Transverse colon (tissue), 4 donors: ENCODE results near the gene SOD3. TPM values are rescaled to one million over a fixed set of nuclear protein-coding genes. Genes with fewer than 3 reads are reported as not detected.
A peak's percentile ranks its signal among the peaks of the same experiment; 100 is the strongest.

Experiments
- DNase-seq: peaks from one replicate; pipeline ENCODE4 v3.0.0-alpha.2; 2019
- H3K27ac ChIP-seq, 4 donors: fragments of 200-600 bp; sonication (generic); 2 replicates each; pipeline ENCODE4 v1.5.1; 2016 to 2018; ENCODE audit warnings: inconsistent platforms in 4 of 4
- H3K27me3 ChIP-seq: fragments of 200-600 bp; sonication (generic); 2 replicates; pipeline ENCODE4 v1.5.1; 2017; ENCODE audit warnings: inconsistent platforms
- H3K36me3 ChIP-seq, 4 donors: fragments of 200-600 bp; sonication (generic); 2 replicates each; pipeline ENCODE4 v1.5.1; 2017 to 2019; ENCODE audit warnings: inconsistent platforms in 4 of 4
- H3K4me1 ChIP-seq, 4 donors: fragments of 200-600 bp; sonication (generic); 2 replicates each; pipeline ENCODE4 v1.5.1; 2017 to 2020; ENCODE audit warnings: inconsistent platforms in 4 of 4
- H3K4me3 ChIP-seq, 4 donors: fragments of 200-600 bp; sonication (generic); 1 replicate in 1 of 4; 2 replicates in 3 of 4; pipeline versions ENCODE4 v1.5.1 to v1.6.1; 2017 to 2019; ENCODE audit warnings: inconsistent platforms in 4 of 4
- H3K9me3 ChIP-seq, 2 donors: fragments of 200-600 bp; sonication (generic); 2 replicates each; pipeline ENCODE4 v1.5.1; 2017 to 2019; ENCODE audit warnings: inconsistent platforms in 2 of 2
- CTCF ChIP-seq, 5 experiments: fragments of 200-600 bp in 3 of 5; fragments of 450-650 bp in 2 of 5; sonication (generic) in 3 of 5; IDR thresholded peaks; 1 replicate in 2 of 5; 2 replicates in 3 of 5; pipeline ENCODE4 v1.5.1; 2016 to 2017; ENCODE audit warnings: antibody characterized with exemption in 5 of 5, inconsistent platforms in 3 of 5, mild to moderate bottlenecking in 2 of 5, moderate library complexity in 1 of 5
- EP300 ChIP-seq: sonication (generic); formaldehyde crosslinking; IDR thresholded peaks from one replicate; pipeline ENCODE4 v1.6.1; 2017; ENCODE audit warnings: antibody characterized with exemption, low read depth
- POLR2A ChIP-seq: fragments of 450-650 bp; IDR thresholded peaks from one replicate; pipeline ENCODE4 v1.6.1; 2016; ENCODE audit warnings: antibody characterized with exemption, mild to moderate bottlenecking, moderate library complexity
- POLR2AphosphoS5 ChIP-seq, 3 donors: sonication (generic); formaldehyde crosslinking; IDR thresholded peaks; one replicate each; pipeline ENCODE4 v1.6.1; 2016; ENCODE audit warnings: antibody characterized with exemption in 3 of 3
- WGBS, 2 donors: methylation state at CpG; one replicate each; pipeline ENCODE4 v1.1.5; 2018; ENCODE audit warnings: low coverage in 1 of 2; 5-methylcytosine and 5-hydroxymethylcytosine counted together
- in situ Hi-C, 4 donors: fragments of 200-750 bp; cut with MboI; loops; one replicate each; pipeline versions ENCODE4 v1.15.0 to v1.15.1; 2017; ENCODE audit warnings: low sequenced_read_pairs in 3 of 4, low pct_ligation_motif_present in 1 of 4, low pct_unique_long_range_greater_than_20kb in 1 of 4
- intact Hi-C: fragments of 100-400 bp; cut with DNase I; formaldehyde crosslinking; loops from one replicate; pipeline ENCODE4 v1.15.1; 2023; ENCODE audit warnings: low total_unique reads
- total RNA-seq, 4 donors: library from RNA; depleted of rRNA; stranded (reverse); fragments of >200 nt; gene quantifications; one replicate each; pipeline ENCODE4 v1.1.0, GENCODE V29; 2016

The SOD3 gene, protein sequence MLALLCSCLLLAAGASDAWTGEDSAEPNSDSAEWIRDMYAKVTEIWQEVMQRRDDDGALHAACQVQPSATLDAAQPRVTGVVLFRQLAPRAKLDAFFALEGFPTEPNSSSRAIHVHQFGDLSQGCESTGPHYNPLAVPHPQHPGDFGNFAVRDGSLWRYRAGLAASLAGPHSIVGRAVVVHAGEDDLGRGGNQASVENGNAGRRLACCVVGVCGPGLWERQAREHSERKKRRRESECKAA
- 100 to 1,000 TPM in 1 of 4 donors, 10 to 100 TPM in 3; 27.7 to 112 (median 71.7) TPM for total RNA-seq

DNA sequence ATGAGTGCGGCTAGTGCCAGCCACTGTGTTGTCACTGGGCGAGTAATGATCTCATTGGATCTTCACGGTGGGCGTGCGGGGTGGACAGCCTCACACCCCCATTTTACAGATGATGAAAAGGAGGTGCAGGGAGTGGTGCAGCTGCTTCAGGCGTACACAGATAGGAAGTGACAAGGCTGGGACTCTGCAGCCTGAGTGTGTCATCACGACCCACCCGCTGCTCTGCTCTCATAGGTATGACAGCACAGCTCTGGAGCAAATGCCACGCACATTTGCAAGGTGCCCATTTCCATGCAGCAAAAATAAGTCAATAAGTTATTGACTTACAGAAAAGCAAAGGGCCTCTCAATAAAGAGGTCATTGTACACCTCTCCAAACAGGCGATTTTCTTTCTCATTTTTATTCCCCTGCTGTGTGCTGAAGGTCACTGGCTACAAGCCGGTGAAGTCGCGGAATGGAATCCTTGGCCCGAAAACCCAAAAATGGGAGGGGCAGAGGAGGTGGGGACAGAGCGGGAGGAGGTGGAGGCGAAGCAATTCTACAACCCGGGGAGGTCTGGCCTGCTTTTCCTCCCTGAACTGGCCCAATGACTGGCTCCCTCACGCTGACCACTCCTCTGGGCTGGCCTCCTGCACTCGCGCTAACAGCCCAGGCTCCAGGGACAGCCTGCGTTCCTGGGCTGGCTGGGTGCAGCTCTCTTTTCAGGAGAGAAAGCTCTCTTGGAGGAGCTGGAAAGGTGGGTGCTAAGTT, at the start of gene SOD3:
Gene SOD3 (plus strand): TSS at position 658 of the 750 bp plus-strand sequence. CDS start 3,949 bp downstream, outside the sequence.
- Histone ChIP-seq H3K27me3 (peaks cover 11% of the 10 kb centered on the region), H3K9me3 (no peaks in the 10 kb centered on the region), H3K27ac (peak within 1 kb of the TSS; percentile 83 to 90 (median 86)), H3K4me3 (peak within 1 kb of the TSS; percentile 14 to 43 (median 22)), H3K4me1 (peaks cover 0 to 35% (median 18%) of the 10 kb centered on the region in 4 donors), H3K36me3 (no peaks in the 10 kb centered on the region)
- in situ Hi-C loops = no loop called here
- DNase-seq = peak; percentile 82
- intact Hi-C loops = no loop called here
- 33 to 38% methylated on average over 12 to 21 of the region's 21 CpGs for WGBS, 2 donors
- no peak for TF ChIP-seq EP300
- no peak for TF ChIP-seq CTCF (IDR thresholded peaks at IDR 0.05)
- peak; percentile 72 for TF ChIP-seq POLR2A
- TF ChIP-seq POLR2AphosphoS5 (IDR thresholded peaks at IDR 0.05) = peak; percentile 82 to 89 (median 87)

GRCh38 chr4:24747234-24747975, 48.0 kb upstream of the SOD3 start:
- 79 to 86% methylated on average over 4 of the region's 4 CpGs for WGBS, 2 donors
- Histone ChIP-seq H3K4me1 (peaks cover 0 to 10% (median 0%) of the 10 kb centered on the region in 4 donors), H3K9me3 (no peaks in the 10 kb centered on the region), H3K27ac (no peak overlapping the region), H3K36me3 (no peaks in the 10 kb centered on the region), H3K27me3 (no peaks in the 10 kb centered on the region), H3K4me3 (no peak overlapping the region)
- no peak for DNase-seq
- in situ Hi-C loops (no loop called here), intact Hi-C loops (no loop called here)
- TF ChIP-seq POLR2A (no peak), EP300 (no peak), CTCF (IDR thresholded peaks at IDR 0.05) (no peak), POLR2AphosphoS5 (IDR thresholded peaks at IDR 0.05) (no peak)

GRCh38 chr4:24748023-24748422, 47.4 kb upstream of the SOD3 start:
- intact Hi-C loops (no loop called here), in situ Hi-C loops (no loop called here)
- 77 to 87% methylated on average over 4 of the region's 4 CpGs for WGBS, 2 donors

More at GRCh38 chr4:24748023-24748422, 47.4 kb upstream of the SOD3 start:
- H3K36me3 ChIP-seq = no peaks in the 10 kb centered on the region
- no peaks in the 10 kb centered on the region for H3K9me3 ChIP-seq
- no peak overlapping the region for H3K27ac ChIP-seq
- no peaks in the 10 kb centered on the region for H3K27me3 ChIP-seq
- TF ChIP-seq POLR2AphosphoS5 (IDR thresholded peaks at IDR 0.05) (no peak), EP300 (no peak), CTCF (IDR thresholded peaks at IDR 0.05) (no peak), POLR2A (no peak)
- no peak for DNase-seq
- no peak overlapping the region for H3K4me3 ChIP-seq
- peaks cover 0 to 3% (median 0%) of the 10 kb centered on the region in 4 donors for H3K4me1 ChIP-seq
